ENCODE measurements around the gene NAALADL2.

- TF ChIP-seq, protein P1, sequence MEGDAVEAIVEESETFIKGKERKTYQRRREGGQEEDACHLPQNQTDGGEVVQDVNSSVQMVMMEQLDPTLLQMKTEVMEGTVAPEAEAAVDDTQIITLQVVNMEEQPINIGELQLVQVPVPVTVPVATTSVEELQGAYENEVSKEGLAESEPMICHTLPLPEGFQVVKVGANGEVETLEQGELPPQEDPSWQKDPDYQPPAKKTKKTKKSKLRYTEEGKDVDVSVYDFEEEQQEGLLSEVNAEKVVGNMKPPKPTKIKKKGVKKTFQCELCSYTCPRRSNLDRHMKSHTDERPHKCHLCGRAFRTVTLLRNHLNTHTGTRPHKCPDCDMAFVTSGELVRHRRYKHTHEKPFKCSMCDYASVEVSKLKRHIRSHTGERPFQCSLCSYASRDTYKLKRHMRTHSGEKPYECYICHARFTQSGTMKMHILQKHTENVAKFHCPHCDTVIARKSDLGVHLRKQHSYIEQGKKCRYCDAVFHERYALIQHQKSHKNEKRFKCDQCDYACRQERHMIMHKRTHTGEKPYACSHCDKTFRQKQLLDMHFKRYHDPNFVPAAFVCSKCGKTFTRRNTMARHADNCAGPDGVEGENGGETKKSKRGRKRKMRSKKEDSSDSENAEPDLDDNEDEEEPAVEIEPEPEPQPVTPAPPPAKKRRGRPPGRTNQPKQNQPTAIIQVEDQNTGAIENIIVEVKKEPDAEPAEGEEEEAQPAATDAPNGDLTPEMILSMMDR (IDR thresholded peaks at IDR 0.05; ENCODE audit: insufficient read depth, low read length, poor library complexity, severe bottlenecking), result no peak
- TF ChIP-seq EZH2phosphoT487 (conservative IDR thresholded peaks at IDR 0.05; ENCODE audit: low read length), result no peak
Observed at GRCh38 chr3:175105066-175105465, 245.9 kb downstream of the NAALADL2 start.
